Prostate gland (tissue), 2 donors: ENCODE data around the gene MAGEB10.

Experiments used
- POLR2A ChIP-seq: fragments of 450-650 bp; IDR thresholded peaks from one replicate; pipeline ENCODE4 v1.6.1; 2016; ENCODE audit warnings: antibody characterized with exemption, mild to moderate bottlenecking
- TF ChIP-seq, protein P1 (sequence below), 4 experiments: fragments of 200-600 bp in 2 of 4; fragments of 450-650 bp in 2 of 4; sonication (generic) in 2 of 4; IDR thresholded peaks; 1 replicate in 3 of 4; 2 replicates in 1 of 4; pipeline ENCODE4 v1.5.1; 2016 to 2019; ENCODE audit warnings: antibody characterized with exemption in 4 of 4, mild to moderate bottlenecking in 2 of 4, moderate library complexity in 2 of 4

GRCh38 chrX:27860337-27860736 lies 52.5 kb downstream of the MAGEB10 start:
- no peak for TF ChIP-seq POLR2A
- TF ChIP-seq, protein P1, sequence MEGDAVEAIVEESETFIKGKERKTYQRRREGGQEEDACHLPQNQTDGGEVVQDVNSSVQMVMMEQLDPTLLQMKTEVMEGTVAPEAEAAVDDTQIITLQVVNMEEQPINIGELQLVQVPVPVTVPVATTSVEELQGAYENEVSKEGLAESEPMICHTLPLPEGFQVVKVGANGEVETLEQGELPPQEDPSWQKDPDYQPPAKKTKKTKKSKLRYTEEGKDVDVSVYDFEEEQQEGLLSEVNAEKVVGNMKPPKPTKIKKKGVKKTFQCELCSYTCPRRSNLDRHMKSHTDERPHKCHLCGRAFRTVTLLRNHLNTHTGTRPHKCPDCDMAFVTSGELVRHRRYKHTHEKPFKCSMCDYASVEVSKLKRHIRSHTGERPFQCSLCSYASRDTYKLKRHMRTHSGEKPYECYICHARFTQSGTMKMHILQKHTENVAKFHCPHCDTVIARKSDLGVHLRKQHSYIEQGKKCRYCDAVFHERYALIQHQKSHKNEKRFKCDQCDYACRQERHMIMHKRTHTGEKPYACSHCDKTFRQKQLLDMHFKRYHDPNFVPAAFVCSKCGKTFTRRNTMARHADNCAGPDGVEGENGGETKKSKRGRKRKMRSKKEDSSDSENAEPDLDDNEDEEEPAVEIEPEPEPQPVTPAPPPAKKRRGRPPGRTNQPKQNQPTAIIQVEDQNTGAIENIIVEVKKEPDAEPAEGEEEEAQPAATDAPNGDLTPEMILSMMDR (IDR thresholded peaks at IDR 0.05) = no peak
